GM12892 (cell line): ENCODE results near the gene RBM6.

Experiments
- POLR2A ChIP-seq: IDR thresholded peaks from 2 replicates; pipeline ENCODE4 v1.6.1; 2011; ENCODE audit warnings: low read depth, low read length, control low read depth
- POLR2AphosphoS5 ChIP-seq: IDR thresholded peaks from 2 replicates; pipeline ENCODE4 v1.6.1; 2011; ENCODE audit warnings: low read depth, low read length, control low read depth
- TAF1 ChIP-seq: IDR thresholded peaks from 2 replicates; pipeline ENCODE4 v1.6.1; 2011; ENCODE audit warnings: low read depth, mild to moderate bottlenecking, control low read depth, low read length, borderline replicate concordance

DNA sequence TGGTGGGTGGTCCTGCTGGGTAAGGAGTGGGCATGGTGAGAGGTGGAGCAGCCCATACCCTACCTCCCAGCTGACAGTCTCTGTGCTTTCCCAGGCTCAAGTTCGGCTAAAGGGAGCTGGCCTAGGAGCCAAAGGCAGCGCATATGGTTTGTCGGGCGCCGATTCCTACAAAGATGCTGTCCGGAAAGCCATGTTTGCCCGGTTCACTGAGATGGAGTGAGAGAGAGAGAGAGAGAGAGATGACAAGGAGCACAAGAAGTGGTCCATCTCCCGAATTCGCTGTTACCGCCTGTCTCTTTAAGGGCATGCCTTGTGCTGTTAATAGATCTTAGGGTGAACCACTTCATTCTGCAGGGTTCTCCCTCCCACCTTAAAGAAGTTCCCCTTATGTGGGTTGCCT lies 178.3 kb downstream of the RBM6 start:
- no peak for TF ChIP-seq POLR2A
- no peak for TF ChIP-seq TAF1
- no peak for TF ChIP-seq POLR2AphosphoS5
